HCT116 (cell line): ENCODE results near the gene TK1. TPM values are rescaled to one million over a fixed set of nuclear protein-coding genes. Genes with fewer than 3 reads are reported as not detected.

Source experiments
- ATAC-seq: fragments of 200-7000 bp; cut with Tn5 transposase; 2 replicates; pipeline ENCODE4 v1.9.1; 2020; ENCODE audit warnings: mild to moderate bottlenecking, moderate library complexity
- BruUV-seq: library from RNA; stranded (reverse); fragments of 400-500 nt; replicated peaks from 2 replicates; lab custom pipeline; 2021; lab: Mats Ljungman, UMichigan
- CTCF ChIA-PET: fragments of 300-600 bp; sonication (Branson Sonifier 250); formaldehyde crosslinking; loops from one replicate; lab custom pipeline; 2021; ENCODE audit warnings: antibody characterized with exemption; lab: Charles Lee
- POLR2A ChIA-PET: fragments of 300-600, 350-600 bp; sonication (Branson Sonifier 250); formaldehyde crosslinking; loops from one replicate; lab custom pipeline; 2021; ENCODE audit warnings: antibody characterized with exemption; lab: Charles Lee
- RAD21 ChIA-PET, 2 experiments: fragments of 300-600 bp; sonication (Branson Sonifier 250); formaldehyde crosslinking; loops; one replicate each; lab custom pipeline; 2023; ENCODE audit warnings: low total read pairs in 2 of 2; ENCODE audit not compliant: uncharacterized antibody in 2 of 2, unreplicated experiment in 2 of 2, low non-redundant PET in 1 of 2; lab: Charles Lee
- DNase-seq: peaks from one replicate; pipeline ENCODE4 v3.0.0-alpha.2; 2010; ENCODE audit warnings: low read depth, low spot score
- H2AFZ ChIP-seq: fragments of 200-600 bp; shearing (Covaris generic), sonication (generic); 2 replicates; pipeline ENCODE4 v1.6.1; 2017; ENCODE audit warnings: low read depth, mixed run types, mixed read lengths, antibody characterized with exemption, low read length; ENCODE audit not compliant: poor library complexity, severe bottlenecking
- H3K27ac ChIP-seq: 2 replicates; pipeline ENCODE4 v1.5.1; 2012; ENCODE audit warnings: low read depth, low read length
- H3K27me3 ChIP-seq: fragments of 200-600 bp; sonication (generic); 2 replicates; pipeline ENCODE4 v1.6.1; 2016; ENCODE audit warnings: mixed run types, low read length, mixed read lengths; ENCODE audit not compliant: insufficient read depth
- H3K36me3 ChIP-seq, 2 experiments: fragments of 200-500 bp in 1 of 2; fragments of 200-600 bp in 1 of 2; sonication (Bioruptor generic) in 1 of 2; sonication (generic) in 1 of 2; 2 replicates each; pipeline versions ENCODE4 v1.5.1 to v1.6.1; 2014 to 2016; ENCODE audit warnings: low read length in 2 of 2, inconsistent platforms in 1 of 2, mixed read lengths in 1 of 2, mixed run types in 1 of 2; ENCODE audit not compliant: insufficient read depth in 2 of 2, control insufficient read depth in 1 of 2
- H3K4me1 ChIP-seq, 2 experiments: fragments of 200-600 bp in 1 of 2; sonication (generic) in 1 of 2; 2 replicates each; pipeline versions ENCODE4 v1.5.1 to v1.6.1; 2012 to 2017; ENCODE audit warnings: low read length in 2 of 2, inconsistent platforms in 1 of 2, mild to moderate bottlenecking in 1 of 2, mixed read lengths in 1 of 2, mixed run types in 1 of 2, moderate library complexity in 1 of 2; ENCODE audit not compliant: insufficient read depth in 2 of 2, control insufficient read depth in 1 of 2
- H3K4me2 ChIP-seq: fragments of 200-600 bp; sonication (generic); 2 replicates; pipeline ENCODE4 v1.6.1; 2017; ENCODE audit warnings: mixed run types, low read length, mixed read lengths
- H3K4me3 ChIP-seq, 2 experiments: fragments of 200-600 bp in 1 of 2; sonication (generic) in 1 of 2; replicated peaks in 1 of 2; 2 replicates each; pipeline ENCODE4 v1.5.1; 2011 to 2016; ENCODE audit warnings: low read length in 2 of 2, control low read depth in 1 of 2, low read depth in 1 of 2, mild to moderate bottlenecking in 1 of 2, mixed read lengths in 1 of 2, mixed run types in 1 of 2
- H3K79me2 ChIP-seq: fragments of 200-600 bp; sonication (generic); 2 replicates; pipeline ENCODE4 v1.6.1; 2017; ENCODE audit warnings: mild to moderate bottlenecking, mixed run types, low read length, moderate library complexity, mixed read lengths; ENCODE audit not compliant: insufficient read depth
- H3K9ac ChIP-seq: fragments of 200-600 bp; sonication (generic); 2 replicates; pipeline ENCODE4 v1.6.1; 2016; ENCODE audit warnings: low read length, mixed read lengths
- H3K9me2 ChIP-seq: fragments of 200-600 bp; sonication (generic), shearing (Covaris generic); 2 replicates; pipeline ENCODE4 v1.6.1; 2017; ENCODE audit warnings: mixed run types, mild to moderate bottlenecking, moderate library complexity; ENCODE audit not compliant: insufficient read depth
- H3K9me3 ChIP-seq, 2 experiments: fragments of 200-500 bp in 1 of 2; fragments of 200-600 bp in 1 of 2; sonication (Bioruptor generic) in 1 of 2; sonication (generic) in 1 of 2; 2 replicates each; pipeline ENCODE4 v1.6.1; 2014 to 2017; ENCODE audit warnings: low read length in 2 of 2, mixed read lengths in 2 of 2, inconsistent platforms in 1 of 2, low read depth in 1 of 2, mild to moderate bottlenecking in 1 of 2, mixed run types in 1 of 2, moderate library complexity in 1 of 2; ENCODE audit not compliant: control insufficient read depth in 1 of 2, insufficient read depth in 1 of 2
- H4K20me1 ChIP-seq: fragments of 200-600 bp; sonication (generic), shearing (Covaris generic); 2 replicates; pipeline ENCODE4 v1.6.1; 2017; ENCODE audit warnings: mixed run types, mild to moderate bottlenecking, moderate library complexity; ENCODE audit not compliant: insufficient read depth
- CEBPB ChIP-seq: IDR thresholded peaks from 2 replicates; pipeline ENCODE4 v1.6.1; 2012; ENCODE audit warnings: low read depth
- CTCF ChIP-seq, 3 experiments: fragments of 200-600 bp in 1 of 3; sonication (generic) in 1 of 3; IDR thresholded peaks in 2 of 3; conservative IDR thresholded peaks in 1 of 3; 2 replicates each; pipeline ENCODE4 v1.5.1; 2012 to 2017; ENCODE audit warnings: low read depth in 2 of 3, low read length in 2 of 3, antibody characterized with exemption in 1 of 3, borderline replicate concordance in 1 of 3, control low read depth in 1 of 3, mild to moderate bottlenecking in 1 of 3, mixed read lengths in 1 of 3, mixed run types in 1 of 3, moderate library complexity in 1 of 3; ENCODE audit not compliant: insufficient read depth in 1 of 3
- MAX ChIP-seq: IDR thresholded peaks from 2 replicates; pipeline ENCODE4 v1.6.1; 2012
- SP1 ChIP-seq: IDR thresholded peaks from 2 replicates; pipeline ENCODE4 v1.6.1; 2012; ENCODE audit warnings: low read depth
- YY1 ChIP-seq: IDR thresholded peaks from 2 replicates; pipeline ENCODE4 v1.6.1; 2011; ENCODE audit warnings: low read length, low read depth, moderate library complexity, mild to moderate bottlenecking; ENCODE audit not compliant: insufficient replicate concordance; ENCODE audit errors: extremely low read depth
- ZFX ChIP-seq: fragments of 450-650 bp; IDR thresholded peaks from 2 replicates; pipeline ENCODE4 v1.6.1; 2017
- ZNF274 ChIP-seq: fragments of 200-500 bp; sonication (Bioruptor generic); IDR thresholded peaks from 2 replicates; pipeline ENCODE4 v1.6.1; 2014; ENCODE audit warnings: mild to moderate bottlenecking, low read depth, low read length, inconsistent platforms
- intact Hi-C: fragments of 100-400 bp; cut with micrococcal nuclease; formaldehyde crosslinking; loops from 2 replicates; pipeline ENCODE4 v1.10.0; 2022
- total RNA-seq: library from RNA; stranded (reverse); gene quantifications from one replicate; pipeline ENCODE4 v1.2.1, GENCODE V29; 2021; ENCODE audit not compliant: unreplicated experiment

Gene TK1
- total RNA-seq, 1 experiment from 2014 or later: 315 TPM

- no peak for TF ChIP-seq CTCF (IDR thresholded peaks at IDR 0.05 in 2 of 3, conservative IDR thresholded peaks at IDR 0.05 in 1 of 3; ENCODE audit: borderline replicate concordance in 1 of 3, insufficient read depth in 1 of 3, low read depth in 2 of 3, low read length in 2 of 3)
These were observed 43.6 kb upstream of the TK1 start (continued) for GRCh38 chr17:78230252-78230962.

GRCh38 chr17:78228176-78228575, 41.3 kb upstream of the TK1 start:
- ChIA-PET RAD21 (no interaction called here), CTCF (no interaction called here), POLR2A (no interaction called here)
- Histone ChIP-seq H2AFZ (no peak overlapping the region), H3K9me3 (no peaks in the 10 kb centered on the region), H4K20me1 (no peaks in the 10 kb centered on the region), H3K27ac (no peak overlapping the region), H3K4me2 (no peak overlapping the region), H3K9ac (no peak overlapping the region), H3K36me3 (peaks cover 17 to 18% of the 10 kb centered on the region in 2 experiments), H3K9me2 (no peaks in the 10 kb centered on the region), H3K4me3 (no peak overlapping the region), H3K4me1 (no peaks in the 10 kb centered on the region), H3K79me2 (no peaks in the 10 kb centered on the region), H3K27me3 (no peaks in the 10 kb centered on the region)
- ATAC-seq (no peak), DNase-seq (no peak)
- TF ChIP-seq SP1 (no peak), ZNF274 (no peak)
- no TSS peak for BruUV-seq
- intact Hi-C loops: no loop called here

DNA sequence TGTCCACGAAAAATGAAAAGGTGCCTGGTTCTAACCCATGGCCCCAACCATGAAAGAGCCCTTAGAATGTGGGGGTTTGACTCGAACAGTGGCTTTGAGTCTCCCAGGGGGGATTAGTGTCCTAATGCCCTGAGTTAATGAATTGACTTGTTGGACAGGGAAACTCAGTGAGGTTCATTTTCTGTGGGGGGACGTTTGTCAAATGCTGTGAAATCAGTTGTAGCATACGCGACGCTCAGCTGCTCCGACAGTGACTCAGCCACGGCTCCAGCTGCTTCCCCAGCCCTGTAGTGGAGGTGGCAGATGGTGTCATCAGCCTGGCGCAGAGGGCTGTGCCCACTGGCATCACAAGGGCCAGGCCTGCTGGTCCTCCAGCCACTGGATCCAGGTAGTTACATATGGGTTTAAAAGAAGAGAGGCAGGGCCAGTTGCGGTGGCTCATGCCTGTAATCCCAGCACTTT, 40.6 kb upstream of the TK1 start:
- no peaks in the 10 kb centered on the region for H3K9me2 ChIP-seq
- no peak overlapping the region for H3K4me3 ChIP-seq
- H3K4me1 ChIP-seq: no peaks in the 10 kb centered on the region
- no peak overlapping the region for H3K27ac ChIP-seq
- no TSS peak for BruUV-seq
- RAD21 ChIA-PET: no interaction called here
- ATAC-seq (no peak), DNase-seq (no peak)
- H3K79me2 ChIP-seq: 0 out of 2 replicates have a peak, but pooled peaks cover 2% of the 10 kb centered on the region
- TF ChIP-seq YY1 (no peak), CEBPB (no peak), MAX (no peak), ZFX (no peak)
- TF ChIP-seq, all 23 proteins: peak for 0
- no peaks in the 10 kb centered on the region for H3K27me3 ChIP-seq
- H4K20me1 ChIP-seq: no peaks in the 10 kb centered on the region
- CTCF ChIA-PET: no interaction called here
- POLR2A ChIA-PET: interaction anchor here (1.8 kb wide), 1 partner anchor 24 kb away, joined by 6 read pairs; no protein-coding TSS in a partner anchor
- H3K4me2 ChIP-seq: no peak overlapping the region
- no peak overlapping the region for H2AFZ ChIP-seq
- intact Hi-C loops: no loop called here
- no peak overlapping the region for H3K9ac ChIP-seq
- peaks cover 23 to 25% of the 10 kb centered on the region in 2 experiments for H3K36me3 ChIP-seq
- no peaks in the 10 kb centered on the region for H3K9me3 ChIP-seq
